C4-2B (cell line): ENCODE data around the gene ZNF724.

Source experiments
- ZFX ChIP-seq: fragments of 450-650 bp; IDR thresholded peaks from 2 replicates; pipeline ENCODE4 v1.6.1; 2017
- TF ChIP-seq, protein P1 (sequence below): fragments of 450-650 bp; conservative IDR thresholded peaks from 2 replicates; pipeline ENCODE4 v1.5.1; 2017; ENCODE audit warnings: mild to moderate bottlenecking

GRCh38 chr19:23285948-23286347, 35.8 kb upstream of the ZNF724 start:
- TF ChIP-seq, protein P1, sequence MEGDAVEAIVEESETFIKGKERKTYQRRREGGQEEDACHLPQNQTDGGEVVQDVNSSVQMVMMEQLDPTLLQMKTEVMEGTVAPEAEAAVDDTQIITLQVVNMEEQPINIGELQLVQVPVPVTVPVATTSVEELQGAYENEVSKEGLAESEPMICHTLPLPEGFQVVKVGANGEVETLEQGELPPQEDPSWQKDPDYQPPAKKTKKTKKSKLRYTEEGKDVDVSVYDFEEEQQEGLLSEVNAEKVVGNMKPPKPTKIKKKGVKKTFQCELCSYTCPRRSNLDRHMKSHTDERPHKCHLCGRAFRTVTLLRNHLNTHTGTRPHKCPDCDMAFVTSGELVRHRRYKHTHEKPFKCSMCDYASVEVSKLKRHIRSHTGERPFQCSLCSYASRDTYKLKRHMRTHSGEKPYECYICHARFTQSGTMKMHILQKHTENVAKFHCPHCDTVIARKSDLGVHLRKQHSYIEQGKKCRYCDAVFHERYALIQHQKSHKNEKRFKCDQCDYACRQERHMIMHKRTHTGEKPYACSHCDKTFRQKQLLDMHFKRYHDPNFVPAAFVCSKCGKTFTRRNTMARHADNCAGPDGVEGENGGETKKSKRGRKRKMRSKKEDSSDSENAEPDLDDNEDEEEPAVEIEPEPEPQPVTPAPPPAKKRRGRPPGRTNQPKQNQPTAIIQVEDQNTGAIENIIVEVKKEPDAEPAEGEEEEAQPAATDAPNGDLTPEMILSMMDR = no peak
- no peak for TF ChIP-seq ZFX
